Measurements from ENCODE around the gene LRRC74A.

The LRRC74A gene

GRCh38 chr14:76826122-76826521 is at the start of gene LRRC74A:
LRRC74A (plus strand) TSS chr14:76826408; CDS start chr14:76826698, 290 bp downstream.
- Histone ChIP-seq H3K27ac (peak within 1 kb of the TSS; percentile 13; the same call in 1 of the 2 replicates), H3K36me3 (no peaks in the 10 kb centered on the region), H3K4me3 (ENCODE audit: low read depth, low read length) (no peak within 1 kb of the TSS), H3K27me3 (ENCODE audit: insufficient read depth, low read depth, severe bottlenecking) (no peaks in the 10 kb centered on the region), H3K9me3 (ENCODE audit: severe bottlenecking) (no peaks in the 10 kb centered on the region)
- no peak for DNase-seq
- no peak for TF ChIP-seq CTCF (IDR thresholded peaks at IDR 0.05; ENCODE audit: low read depth, low read length)

- Histone ChIP-seq H3K27me3 (ENCODE audit: insufficient read depth, low read depth, severe bottlenecking) (no peaks in the 10 kb centered on the region), H3K4me3 (ENCODE audit: low read depth, low read length) (no peak overlapping the region), H3K27ac (no peak overlapping the region), H3K36me3 (no peaks in the 10 kb centered on the region; the same call in 1 of the 2 replicates), H3K9me3 (ENCODE audit: severe bottlenecking) (no peaks in the 10 kb centered on the region)
- peak; percentile 42 for DNase-seq
- TF ChIP-seq CTCF (IDR thresholded peaks at IDR 0.05; ENCODE audit: low read depth, low read length), result peak; percentile 39; the same call in 1 of the 2 replicates
These were observed 49.6 kb upstream of the LRRC74A start for GRCh38 chr14:76776428-76777251.

- TF ChIP-seq CTCF (IDR thresholded peaks at IDR 0.05; ENCODE audit: low read depth, low read length), result no peak
- no peaks in the 10 kb centered on the region; the same call in 1 of the 2 replicates for H3K36me3 ChIP-seq
- no peak overlapping the region for H3K27ac ChIP-seq
- no peaks in the 10 kb centered on the region for H3K27me3 ChIP-seq (ENCODE audit: insufficient read depth, low read depth, severe bottlenecking)
- no peak for DNase-seq
- no peaks in the 10 kb centered on the region for H3K9me3 ChIP-seq (ENCODE audit: severe bottlenecking)
- no peak overlapping the region for H3K4me3 ChIP-seq (ENCODE audit: low read depth, low read length)
These were observed 48.5 kb upstream of the LRRC74A start for GRCh38 chr14:76777721-76778120.

- Histone ChIP-seq H3K27me3 (ENCODE audit: insufficient read depth, low read depth, severe bottlenecking) (no peaks in the 10 kb centered on the region), H3K27ac (peak overlapping the region; percentile 35), H3K4me3 (ENCODE audit: low read depth, low read length) (peak overlapping the region; percentile 21), H3K9me3 (ENCODE audit: severe bottlenecking) (no peaks in the 10 kb centered on the region), H3K36me3 (no peaks in the 10 kb centered on the region; the same call in 1 of the 2 replicates)
- no peak for TF ChIP-seq CTCF (IDR thresholded peaks at IDR 0.05; ENCODE audit: low read depth, low read length)
- DNase-seq, result peak; percentile 75
These were observed 47.5 kb upstream of the LRRC74A start for GRCh38 chr14:76778546-76779215.

- no peak for DNase-seq
- H3K27me3 ChIP-seq (ENCODE audit: insufficient read depth, low read depth, severe bottlenecking), result no peaks in the 10 kb centered on the region
- no peaks in the 10 kb centered on the region for H3K9me3 ChIP-seq (ENCODE audit: severe bottlenecking)
- H3K36me3 ChIP-seq, result peaks cover 4% of the 10 kb centered on the region
- no peak for TF ChIP-seq CTCF (IDR thresholded peaks at IDR 0.05; ENCODE audit: low read depth, low read length)
- no peak overlapping the region for H3K27ac ChIP-seq
- no peak overlapping the region for H3K4me3 ChIP-seq (ENCODE audit: low read depth, low read length)
These were observed 46.8 kb upstream of the LRRC74A start for GRCh38 chr14:76779221-76780057.

Measured in WERI-Rb-1 (cell line).